HepG2 (cell line): ENCODE measurements around the gene DNAJC5. TPM values are rescaled to one million over a fixed set of nuclear protein-coding genes. Genes with fewer than 3 reads are reported as not detected.

Experiments
- CHCHD3 ChIP-seq: sonication (generic); formaldehyde crosslinking; IDR thresholded peaks from 2 replicates; pipeline ENCODE4 v1.8.0; 2022; ENCODE audit warnings: mild to moderate bottlenecking, missing genetic modification reagents, moderate library complexity
- CREM ChIP-seq, 2 experiments: sonication (generic) in 1 of 2; formaldehyde crosslinking in 1 of 2; IDR thresholded peaks; 2 replicates each; pipeline versions ENCODE4 v1.4.0 to v1.6.1; 2016 to 2020; ENCODE audit warnings: antibody characterized with exemption in 1 of 2, mild to moderate bottlenecking in 1 of 2, missing genetic modification reagents in 1 of 2
- FOXJ3 ChIP-seq: sonication (generic); formaldehyde crosslinking; IDR thresholded peaks from 2 replicates; pipeline ENCODE4 v1.4.0; 2020; ENCODE audit warnings: missing genetic modification reagents, mild to moderate bottlenecking, borderline replicate concordance
- KDM2A ChIP-seq: sonication (generic); formaldehyde crosslinking; IDR thresholded peaks from 2 replicates; pipeline ENCODE4 v1.4.0; 2020; ENCODE audit warnings: low read depth, missing genetic modification reagents, borderline replicate concordance
- KDM4B ChIP-seq: sonication (generic); formaldehyde crosslinking; IDR thresholded peaks from 2 replicates; pipeline ENCODE4 v1.4.0; 2020; ENCODE audit warnings: missing genetic modification reagents
- NFATC3 ChIP-seq: sonication (generic); formaldehyde crosslinking; IDR thresholded peaks from 2 replicates; pipeline ENCODE4 v1.5.1; 2020; ENCODE audit warnings: mild to moderate bottlenecking, missing genetic modification reagents
- PAX8 ChIP-seq: sonication (generic); formaldehyde crosslinking; IDR thresholded peaks from 2 replicates; pipeline ENCODE4 v1.8.0; 2022; ENCODE audit warnings: mild to moderate bottlenecking, missing genetic modification reagents, borderline replicate concordance
- TCF7L2 ChIP-seq: IDR thresholded peaks from 2 replicates; pipeline ENCODE4 v1.6.1; 2011; ENCODE audit warnings: mild to moderate bottlenecking, low read depth, low read length, moderate library complexity
- ZBTB39 ChIP-seq: sonication (generic); formaldehyde crosslinking; IDR thresholded peaks from 2 replicates; pipeline ENCODE4 v1.5.0; 2020; ENCODE audit warnings: missing genetic modification reagents
- ZNF124 ChIP-seq: sonication (generic); formaldehyde crosslinking; IDR thresholded peaks from 2 replicates; pipeline ENCODE4 v1.4.0; 2020; ENCODE audit warnings: missing genetic modification reagents
- ZNF274 ChIP-seq: sonication (generic); formaldehyde crosslinking; IDR thresholded peaks from 2 replicates; pipeline ENCODE4 v1.5.1; 2020; ENCODE audit warnings: mild to moderate bottlenecking, missing genetic modification reagents
- ZNF282 ChIP-seq: fragments of 450-650 bp; IDR thresholded peaks from 2 replicates; pipeline ENCODE4 v1.6.1; 2018; ENCODE audit not compliant: partially characterized antibody
- ZNF503 ChIP-seq: sonication (generic); formaldehyde crosslinking; IDR thresholded peaks from 2 replicates; pipeline ENCODE4 v1.4.0; 2020; ENCODE audit warnings: missing genetic modification reagents
- polyA plus RNA-seq, 8 experiments: library from polyadenylated mRNA; depleted of rRNA in 3 of 8; stranded (reverse) in 7 of 8; unstranded in 1 of 8; fragments of >200 nt; fragmentation: Illumina TruSeq in 4 of 8; extraction: Trizol in 4 of 8; gene quantifications; 2 replicates each; pipeline versions ENCODE4 v1.2.1 to v1.2.3, GENCODE V29; 2011 to 2016; ENCODE audit warnings: low read depth in 4 of 8, missing spikeins in 1 of 8, mixed read lengths in 1 of 8; ENCODE audit not compliant: insufficient read depth in 1 of 8
- total RNA-seq, 5 experiments: library from RNA; depleted of rRNA; stranded (reverse); fragments of >200 nt; fragmentation: Illumina TruSeq; extraction: Trizol; gene quantifications; 2 replicates each; pipeline ENCODE4 v1.2.3, GENCODE V29; 2016; ENCODE audit warnings: low read depth in 1 of 5
- TF ChIP-seq, protein P1 (sequence below): sonication (generic); formaldehyde crosslinking; conservative IDR thresholded peaks from 2 replicates; pipeline ENCODE4 v1.8.1; 2023; ENCODE audit warnings: missing genetic modification reagents
- TF ChIP-seq, protein P2 (sequence below): sonication (generic); formaldehyde crosslinking; IDR thresholded peaks from 2 replicates; pipeline ENCODE4 v1.4.0; 2020; ENCODE audit warnings: missing genetic modification reagents
- TF ChIP-seq, protein P3 (sequence below): sonication (generic); formaldehyde crosslinking; IDR thresholded peaks from 2 replicates; pipeline ENCODE4 v1.4.0; 2020; ENCODE audit warnings: missing genetic modification reagents, borderline replicate concordance

Gene DNAJC5
- total and polyA plus RNA-seq, 2 of the 13 experiments (the other 11 are each of a cell fraction or from before 2014, with no cell fraction given), result 42.8 to 64.5 TPM

- TF ChIP-seq ZBTB39 (CRISPR knock-in tag) (0 out of 2 replicates have a peak, but pooled peaks have one; percentile 53), KDM4B (CRISPR knock-in tag) (0 out of 2 replicates have a peak, but pooled peaks have one; percentile 31), ZNF274 (CRISPR knock-in tag) (peak; percentile 41), TCF7L2 (no peak), PAX8 (CRISPR knock-in tag) (0 out of 2 replicates have a peak, but pooled peaks have one; percentile 36), NFATC3 (peak; percentile 18; the same call in 1 of the 2 replicates), ZNF282 (no peak), KDM2A (CRISPR knock-in tag) (peak; percentile 73; the same call in 1 of the 2 replicates), CHCHD3 (CRISPR knock-in tag) (0 out of 2 replicates have a peak, but pooled peaks have one; percentile 39), FOXJ3 (peak; percentile 38; the same call in 1 of the 2 replicates), ZNF503 (CRISPR knock-in tag) (peak; percentile 86; the same call in 1 of the 2 replicates), CREM (IDR thresholded peaks at IDR 0.05) (no peak), CREM (CRISPR knock-in tag; IDR thresholded peaks at IDR 0.05) (no peak), ZNF124 (CRISPR knock-in tag) (0 out of 2 replicates have a peak, but pooled peaks have one; percentile 38)
- TF ChIP-seq, protein P1, sequence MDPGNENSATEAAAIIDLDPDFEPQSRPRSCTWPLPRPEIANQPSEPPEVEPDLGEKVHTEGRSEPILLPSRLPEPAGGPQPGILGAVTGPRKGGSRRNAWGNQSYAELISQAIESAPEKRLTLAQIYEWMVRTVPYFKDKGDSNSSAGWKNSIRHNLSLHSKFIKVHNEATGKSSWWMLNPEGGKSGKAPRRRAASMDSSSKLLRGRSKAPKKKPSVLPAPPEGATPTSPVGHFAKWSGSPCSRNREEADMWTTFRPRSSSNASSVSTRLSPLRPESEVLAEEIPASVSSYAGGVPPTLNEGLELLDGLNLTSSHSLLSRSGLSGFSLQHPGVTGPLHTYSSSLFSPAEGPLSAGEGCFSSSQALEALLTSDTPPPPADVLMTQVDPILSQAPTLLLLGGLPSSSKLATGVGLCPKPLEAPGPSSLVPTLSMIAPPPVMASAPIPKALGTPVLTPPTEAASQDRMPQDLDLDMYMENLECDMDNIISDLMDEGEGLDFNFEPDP (CRISPR knock-in tag), result no peak
- TF ChIP-seq, protein P2, sequence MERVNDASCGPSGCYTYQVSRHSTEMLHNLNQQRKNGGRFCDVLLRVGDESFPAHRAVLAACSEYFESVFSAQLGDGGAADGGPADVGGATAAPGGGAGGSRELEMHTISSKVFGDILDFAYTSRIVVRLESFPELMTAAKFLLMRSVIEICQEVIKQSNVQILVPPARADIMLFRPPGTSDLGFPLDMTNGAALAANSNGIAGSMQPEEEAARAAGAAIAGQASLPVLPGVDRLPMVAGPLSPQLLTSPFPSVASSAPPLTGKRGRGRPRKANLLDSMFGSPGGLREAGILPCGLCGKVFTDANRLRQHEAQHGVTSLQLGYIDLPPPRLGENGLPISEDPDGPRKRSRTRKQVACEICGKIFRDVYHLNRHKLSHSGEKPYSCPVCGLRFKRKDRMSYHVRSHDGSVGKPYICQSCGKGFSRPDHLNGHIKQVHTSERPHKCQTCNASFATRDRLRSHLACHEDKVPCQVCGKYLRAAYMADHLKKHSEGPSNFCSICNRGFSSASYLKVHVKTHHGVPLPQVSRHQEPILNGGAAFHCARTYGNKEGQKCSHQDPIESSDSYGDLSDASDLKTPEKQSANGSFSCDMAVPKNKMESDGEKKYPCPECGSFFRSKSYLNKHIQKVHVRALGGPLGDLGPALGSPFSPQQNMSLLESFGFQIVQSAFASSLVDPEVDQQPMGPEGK (CRISPR knock-in tag), result peak; percentile 96
- TF ChIP-seq, protein P3, sequence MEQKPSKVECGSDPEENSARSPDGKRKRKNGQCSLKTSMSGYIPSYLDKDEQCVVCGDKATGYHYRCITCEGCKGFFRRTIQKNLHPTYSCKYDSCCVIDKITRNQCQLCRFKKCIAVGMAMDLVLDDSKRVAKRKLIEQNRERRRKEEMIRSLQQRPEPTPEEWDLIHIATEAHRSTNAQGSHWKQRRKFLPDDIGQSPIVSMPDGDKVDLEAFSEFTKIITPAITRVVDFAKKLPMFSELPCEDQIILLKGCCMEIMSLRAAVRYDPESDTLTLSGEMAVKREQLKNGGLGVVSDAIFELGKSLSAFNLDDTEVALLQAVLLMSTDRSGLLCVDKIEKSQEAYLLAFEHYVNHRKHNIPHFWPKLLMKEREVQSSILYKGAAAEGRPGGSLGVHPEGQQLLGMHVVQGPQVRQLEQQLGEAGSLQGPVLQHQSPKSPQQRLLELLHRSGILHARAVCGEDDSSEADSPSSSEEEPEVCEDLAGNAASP (CRISPR knock-in tag), result peak; percentile 35; the same call in 1 of the 2 replicates
Measured at GRCh38 chr20:63854069-63854765, 40.7 kb upstream of the DNAJC5 start (continued).
